ENCODE data around the gene BPI. TPM values are rescaled to one million over a fixed set of nuclear protein-coding genes. Genes with fewer than 3 reads are reported as not detected.

BPI gene
- total and polyA plus RNA-seq, 9 donors = 0.40 to 2.7 (median 0.86) TPM

GRCh38 chr20:38266426-38266825 is 37.5 kb upstream of the BPI start:
- H3K4me1 ChIP-seq (ENCODE audit: control insufficient read depth, insufficient read depth, low read length) = peaks cover 13% of the 10 kb centered on the region
- no peak overlapping the region for H3K4me3 ChIP-seq (ENCODE audit: low read length)
- no peak for DNase-seq
- no peaks in the 10 kb centered on the region for H3K27me3 ChIP-seq (ENCODE audit: control insufficient read depth, insufficient read depth, low read length)
- no peaks in the 10 kb centered on the region for H3K9me3 ChIP-seq (replicated peaks; ENCODE audit: control insufficient read depth, low read depth, low read length)
- no CpG with 5 or more reads among the region's 2 CpGs for WGBS (ENCODE audit: insufficient coverage)
- no peak overlapping the region for H3K27ac ChIP-seq (ENCODE audit: low read length)
- no peaks in the 10 kb centered on the region for H3K36me3 ChIP-seq (ENCODE audit: control insufficient read depth, insufficient read depth, low read length)

DNA sequence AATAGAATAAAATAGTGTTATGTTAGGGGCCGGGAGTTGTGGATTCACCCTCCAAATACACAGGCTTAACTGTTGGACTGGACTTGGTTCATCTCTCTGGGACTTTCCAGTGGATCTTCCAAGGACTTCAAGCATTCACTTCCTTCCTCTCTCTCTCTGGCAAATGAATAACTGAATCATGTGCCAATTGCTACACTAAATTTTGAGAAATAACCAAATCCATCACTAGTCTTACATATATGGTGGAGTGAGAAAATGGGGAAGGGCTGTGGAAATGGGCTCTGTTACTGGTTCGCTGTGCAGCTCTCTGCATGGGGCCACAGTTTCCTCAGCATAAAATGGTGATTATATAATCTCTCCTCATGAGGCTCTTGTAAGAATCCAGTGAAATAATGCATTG is 36.7 kb upstream of the BPI start:
- H3K36me3 ChIP-seq (ENCODE audit: control insufficient read depth, insufficient read depth, low read length) = no peaks in the 10 kb centered on the region
- no peaks in the 10 kb centered on the region for H3K27me3 ChIP-seq (ENCODE audit: control insufficient read depth, insufficient read depth, low read length)
- H3K9me3 ChIP-seq (replicated peaks; ENCODE audit: control insufficient read depth, low read depth, low read length) = no peaks in the 10 kb centered on the region
- H3K4me3 ChIP-seq (ENCODE audit: low read length) = no peak overlapping the region
- H3K27ac ChIP-seq (ENCODE audit: low read length) = no peak overlapping the region
- peak; percentile 90 for DNase-seq
- no CpG with 5 or more reads among the region's 2 CpGs for WGBS (ENCODE audit: insufficient coverage)
- H3K4me1 ChIP-seq (ENCODE audit: control insufficient read depth, insufficient read depth, low read length) = peaks cover 14% of the 10 kb centered on the region

- Histone ChIP-seq H3K27me3 (ENCODE audit: control insufficient read depth, insufficient read depth, low read length) (no peaks in the 10 kb centered on the region), H3K27ac (ENCODE audit: low read length) (no peak overlapping the region), H3K4me3 (ENCODE audit: low read length) (no peak overlapping the region), H3K36me3 (ENCODE audit: control insufficient read depth, insufficient read depth, low read length) (no peaks in the 10 kb centered on the region), H3K9me3 (replicated peaks; ENCODE audit: control insufficient read depth, low read depth, low read length) (no peaks in the 10 kb centered on the region), H3K4me1 (ENCODE audit: control insufficient read depth, insufficient read depth, low read length) (peaks cover 14% of the 10 kb centered on the region)
- DNase-seq = no peak
- 69% methylated on average over 4 of the region's 5 CpGs for WGBS (ENCODE audit: insufficient coverage)
Measured at GRCh38 chr20:38267901-38268514, 35.9 kb upstream of the BPI start.

GRCh38 chr20:38269040-38269439 is 34.9 kb upstream of the BPI start:
- Histone ChIP-seq H3K4me1 (ENCODE audit: control insufficient read depth, insufficient read depth, low read length) (peaks cover 14% of the 10 kb centered on the region), H3K9me3 (replicated peaks; ENCODE audit: control insufficient read depth, low read depth, low read length) (no peaks in the 10 kb centered on the region), H3K27ac (ENCODE audit: low read length) (no peak overlapping the region), H3K36me3 (ENCODE audit: control insufficient read depth, insufficient read depth, low read length) (no peaks in the 10 kb centered on the region), H3K4me3 (ENCODE audit: low read length) (no peak overlapping the region), H3K27me3 (ENCODE audit: control insufficient read depth, insufficient read depth, low read length) (no peaks in the 10 kb centered on the region)
- WGBS (ENCODE audit: insufficient coverage) = no CpG with 5 or more reads among the region's 3 CpGs
- DNase-seq = no peak

DNA sequence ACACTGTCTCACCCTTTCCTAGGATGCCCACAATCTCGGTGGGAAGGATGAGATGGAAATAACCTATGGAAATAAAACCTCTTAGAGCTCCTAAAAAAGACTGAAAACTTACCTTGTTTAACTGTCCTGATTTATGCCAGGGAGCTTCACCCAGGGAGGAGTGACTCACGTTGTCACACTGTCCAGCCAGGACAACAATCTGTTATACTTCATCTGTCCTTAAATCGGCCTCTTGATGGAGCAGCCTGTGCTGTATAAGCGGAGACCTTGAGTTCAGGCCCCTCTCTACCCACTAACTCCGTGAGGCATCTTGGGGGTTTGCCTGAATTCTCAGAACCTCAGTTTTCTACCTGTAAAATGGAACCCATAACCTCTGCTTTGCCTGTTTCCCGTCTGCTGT is 34.2 kb upstream of the BPI start:
- H3K4me1 ChIP-seq (ENCODE audit: control insufficient read depth, insufficient read depth, low read length) = peaks cover 14% of the 10 kb centered on the region
- H3K36me3 ChIP-seq (ENCODE audit: control insufficient read depth, insufficient read depth, low read length) = no peaks in the 10 kb centered on the region
- H3K27ac ChIP-seq (ENCODE audit: low read length) = no peak overlapping the region
- no peak overlapping the region for H3K4me3 ChIP-seq (ENCODE audit: low read length)
- H3K27me3 ChIP-seq (ENCODE audit: control insufficient read depth, insufficient read depth, low read length) = no peaks in the 10 kb centered on the region
- peaks cover 3% of the 10 kb centered on the region for H3K9me3 ChIP-seq (replicated peaks; ENCODE audit: control insufficient read depth, low read depth, low read length)
- no peak for DNase-seq
- 84% methylated on average over 3 of the region's 6 CpGs for WGBS (ENCODE audit: insufficient coverage)

DNA sequence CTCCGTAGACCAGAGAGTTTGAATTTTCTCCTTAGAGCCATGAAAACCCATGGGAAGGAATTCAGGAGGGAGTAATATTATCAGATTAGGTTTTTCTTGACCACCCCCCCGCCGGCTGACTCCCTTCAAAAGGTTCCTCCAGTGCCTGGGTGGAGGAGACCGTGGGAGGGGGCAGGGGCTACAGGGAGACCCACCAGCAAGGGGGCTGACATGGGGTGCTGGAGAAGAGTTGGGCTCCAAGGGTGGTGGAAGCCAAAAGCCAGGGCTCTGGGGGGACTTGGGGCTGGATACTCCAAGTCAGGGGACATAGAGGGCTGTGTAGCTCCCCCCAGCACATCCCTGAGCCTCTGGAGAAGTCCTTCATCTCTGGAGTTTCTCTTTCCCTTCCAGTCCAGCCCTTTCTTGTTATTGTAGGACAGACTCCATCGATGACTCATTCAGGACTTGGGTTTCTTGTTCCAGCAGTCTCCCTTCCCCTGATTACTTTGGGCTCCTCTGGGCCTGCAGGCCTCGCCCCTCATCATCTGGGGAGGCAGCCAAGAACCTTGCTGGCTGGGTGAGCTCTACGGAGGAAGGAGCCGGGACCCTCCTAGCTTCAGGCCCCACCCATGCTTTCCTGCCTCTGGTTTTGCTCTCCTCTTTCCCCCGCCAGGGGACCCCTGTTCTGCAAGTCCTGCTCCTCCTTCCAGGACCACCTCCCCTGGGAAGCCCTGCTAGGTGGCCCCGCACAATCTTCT is 32.9 kb upstream of the BPI start:
- H3K36me3 ChIP-seq (ENCODE audit: control insufficient read depth, insufficient read depth, low read length) = no peaks in the 10 kb centered on the region
- peak; percentile 94 for DNase-seq
- H3K4me1 ChIP-seq (ENCODE audit: control insufficient read depth, insufficient read depth, low read length) = peaks cover 14% of the 10 kb centered on the region
- 37% methylated on average over 8 of the region's 10 CpGs for WGBS (ENCODE audit: insufficient coverage)
- H3K27ac ChIP-seq (ENCODE audit: low read length) = peak overlapping the region; percentile 63
- H3K27me3 ChIP-seq (ENCODE audit: control insufficient read depth, insufficient read depth, low read length) = no peaks in the 10 kb centered on the region
- H3K4me3 ChIP-seq (ENCODE audit: low read length) = no peak overlapping the region
- peaks cover 3% of the 10 kb centered on the region for H3K9me3 ChIP-seq (replicated peaks; ENCODE audit: control insufficient read depth, low read depth, low read length)

- Histone ChIP-seq H3K27me3 (ENCODE audit: control insufficient read depth, insufficient read depth, low read length) (no peaks in the 10 kb centered on the region), H3K36me3 (ENCODE audit: control insufficient read depth, insufficient read depth, low read length) (no peaks in the 10 kb centered on the region), H3K9me3 (replicated peaks; ENCODE audit: control insufficient read depth, low read depth, low read length) (peaks cover 3% of the 10 kb centered on the region), H3K4me3 (ENCODE audit: low read length) (no peak overlapping the region), H3K27ac (ENCODE audit: low read length) (peak overlapping the region; percentile 31), H3K4me1 (ENCODE audit: control insufficient read depth, insufficient read depth, low read length) (peaks cover 14% of the 10 kb centered on the region)
- WGBS (ENCODE audit: insufficient coverage) = 89% methylated on average over 2 of the region's 2 CpGs
- no peak for DNase-seq
Measured at GRCh38 chr20:38271608-38272120, 32.3 kb upstream of the BPI start.

- no peak overlapping the region for H3K27ac ChIP-seq (ENCODE audit: low read length)
Measured at GRCh38 chr20:38272398-38272797, 31.6 kb upstream of the BPI start.

GRCh38 chr20:38272961-38273360 is 31.0 kb upstream of the BPI start:
- Histone ChIP-seq H3K27me3 (ENCODE audit: control insufficient read depth, insufficient read depth, low read length) (no peaks in the 10 kb centered on the region), H3K9me3 (replicated peaks; ENCODE audit: control insufficient read depth, low read depth, low read length) (peaks cover 3% of the 10 kb centered on the region), H3K4me1 (ENCODE audit: control insufficient read depth, insufficient read depth, low read length) (peaks cover 16% of the 10 kb centered on the region), H3K36me3 (ENCODE audit: control insufficient read depth, insufficient read depth, low read length) (no peaks in the 10 kb centered on the region), H3K4me3 (ENCODE audit: low read length) (no peak overlapping the region), H3K27ac (ENCODE audit: low read length) (no peak overlapping the region)
- no CpG with 5 or more reads among the region's 2 CpGs for WGBS (ENCODE audit: insufficient coverage)
- no peak for DNase-seq

More at GRCh38 chr20:38272398-38272797, 31.6 kb upstream of the BPI start:
- Histone ChIP-seq H3K9me3 (replicated peaks; ENCODE audit: control insufficient read depth, low read depth, low read length) (peaks cover 3% of the 10 kb centered on the region), H3K4me1 (ENCODE audit: control insufficient read depth, insufficient read depth, low read length) (peaks cover 14% of the 10 kb centered on the region), H3K4me3 (ENCODE audit: low read length) (no peak overlapping the region), H3K27me3 (ENCODE audit: control insufficient read depth, insufficient read depth, low read length) (no peaks in the 10 kb centered on the region), H3K36me3 (ENCODE audit: control insufficient read depth, insufficient read depth, low read length) (no peaks in the 10 kb centered on the region)
- 100% methylated on average over 2 of the region's 2 CpGs for WGBS (ENCODE audit: insufficient coverage)
- no peak for DNase-seq

DNA sequence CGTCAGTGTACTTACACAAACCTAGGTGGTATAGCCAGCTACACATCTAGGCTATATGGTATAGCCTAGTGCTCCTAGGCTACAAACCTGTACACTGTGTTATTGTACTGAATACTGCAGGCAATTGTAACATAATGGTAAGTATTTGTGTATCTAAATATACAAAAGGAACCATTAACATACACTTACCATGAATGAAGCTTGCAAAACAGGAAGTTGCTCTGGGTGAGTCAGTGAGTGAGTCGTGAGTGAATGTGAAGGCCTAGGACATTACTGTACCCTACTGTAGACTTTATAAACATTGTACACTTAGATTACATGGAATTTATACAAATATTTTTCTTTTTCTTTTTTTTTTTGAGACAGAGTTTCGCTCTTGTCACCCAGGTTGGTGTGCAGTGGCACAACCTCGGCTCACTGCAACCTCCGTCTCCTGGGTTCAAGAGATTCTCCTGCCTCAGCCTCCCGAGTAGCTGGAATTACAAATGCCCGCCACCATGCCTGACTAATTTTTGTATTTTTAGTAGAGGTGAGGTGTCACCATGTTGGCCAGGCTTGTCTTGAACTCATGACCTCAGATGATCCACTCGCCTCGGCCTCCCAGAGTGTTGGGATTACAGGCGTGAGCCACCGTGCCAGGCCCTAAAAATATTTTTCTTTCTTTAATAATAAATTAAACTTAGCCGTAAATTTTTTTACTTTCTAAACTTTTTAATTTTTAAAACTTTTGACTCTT is 28.0 kb upstream of the BPI start:
- 92% methylated on average over 5 of the region's 12 CpGs for WGBS (ENCODE audit: insufficient coverage)
- peaks cover 3% of the 10 kb centered on the region for H3K9me3 ChIP-seq (replicated peaks; ENCODE audit: control insufficient read depth, low read depth, low read length)
- no peak overlapping the region for H3K4me3 ChIP-seq (ENCODE audit: low read length)
- no peak overlapping the region for H3K27ac ChIP-seq (ENCODE audit: low read length)
- no peaks in the 10 kb centered on the region for H3K27me3 ChIP-seq (ENCODE audit: control insufficient read depth, insufficient read depth, low read length)
- DNase-seq = no peak
- H3K4me1 ChIP-seq (ENCODE audit: control insufficient read depth, insufficient read depth, low read length) = peaks cover 29% of the 10 kb centered on the region
- no peaks in the 10 kb centered on the region for H3K36me3 ChIP-seq (ENCODE audit: control insufficient read depth, insufficient read depth, low read length)

Measured in muscle of leg (tissue), 11 donors.